Stimulated activated CD8-positive, alpha-beta memory T cell treated with anti-CD3 and anti-CD28 coated beads, Interleukin-4, amount 100 ng/mL, for 1 hour (primary cell): ENCODE results near the gene ODR4.
"Not testable (repeated sequence)": the region's sequence is repeated elsewhere in the genome, so short reads cannot be mapped to it uniquely, and the experiment has no call there.

Experiments
- DNase-seq, 2 donors: peaks; one replicate each; pipeline ENCODE4 v3.0.0-alpha.2; 2020; ENCODE audit warnings: low read depth in 2 of 2, low spot score in 1 of 2

The ODR4 gene

DNA sequence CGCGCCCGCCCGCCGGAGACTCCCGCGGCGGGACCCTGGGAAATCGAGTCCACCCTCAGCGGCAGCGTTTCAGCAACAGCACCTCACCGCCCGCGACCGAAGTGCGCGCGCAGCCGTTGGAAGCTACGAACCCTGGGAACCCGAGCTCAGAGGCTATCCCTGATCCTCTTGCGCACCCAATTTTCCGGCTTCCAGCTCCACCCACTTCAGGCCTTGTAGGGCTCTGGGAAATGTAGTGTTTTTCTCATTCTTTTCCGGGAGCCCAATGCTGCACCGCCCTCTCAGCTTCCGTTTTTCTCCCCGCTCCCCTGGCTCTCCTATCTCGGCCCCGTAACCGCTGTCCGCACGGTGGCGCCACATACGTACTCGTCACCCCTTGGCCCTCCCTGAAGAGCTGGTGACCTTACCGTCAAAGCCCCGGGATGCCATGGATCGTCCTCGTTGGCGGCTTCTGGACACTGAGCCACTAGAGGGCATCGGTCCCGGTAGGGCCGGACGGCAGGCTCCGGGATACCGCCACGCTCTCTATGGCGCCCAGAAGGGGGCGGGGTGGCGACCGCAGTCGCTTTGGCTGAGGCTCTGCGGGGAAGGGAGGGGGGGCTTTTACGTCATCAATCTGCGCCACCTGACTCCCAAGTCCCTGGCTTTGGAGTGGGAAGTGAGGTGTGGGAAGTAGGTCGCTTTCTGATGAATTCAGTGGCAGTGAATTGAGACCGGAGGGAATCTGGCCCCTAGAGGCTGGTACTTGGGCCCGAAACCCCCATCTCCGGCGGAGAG is at the start of gene ODR4, which contains the start of gene TPR:
Gene ODR4, plus strand, starts transcription at position 687 of the 777 bp plus-strand sequence. CDS start 3,948 bp downstream, outside the sequence.
Gene TPR, minus strand, starts transcription at position 102 of the 777 bp plus-strand sequence. CDS start 225 bp downstream, outside the sequence.
- DNase-seq, result peak; percentile 91

- no peak for DNase-seq
These were observed 49.6 kb upstream of the ODR4 start for GRCh38 chr1:186326009-186326408.

- no peak for DNase-seq
These were observed 48.3 kb upstream of the ODR4 start for GRCh38 chr1:186327331-186327730.

- DNase-seq, result no peak
These were observed 44.9 kb upstream of the ODR4 start for GRCh38 chr1:186330758-186331157.

DNA sequence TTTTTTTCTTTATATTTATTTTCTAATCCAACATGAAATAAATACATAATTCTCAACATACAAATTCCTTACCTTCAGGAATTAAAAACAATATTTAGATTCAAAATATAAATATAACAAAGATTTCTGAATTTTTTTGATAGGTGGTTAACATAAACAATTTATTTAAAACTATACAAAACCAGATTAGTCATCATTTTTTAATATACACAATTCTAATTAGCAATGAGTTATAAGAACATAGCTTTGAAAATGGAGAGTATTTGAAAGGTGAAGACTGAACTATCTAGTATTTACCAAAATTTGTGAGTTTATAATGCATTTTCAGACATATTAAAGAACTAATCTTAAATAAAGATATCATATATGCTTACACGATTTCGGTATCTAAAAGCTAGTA is 38.1 kb upstream of the ODR4 start:
- DNase-seq, result no peak

- DNase-seq, result no peak
These were observed 34.9 kb upstream of the ODR4 start for GRCh38 chr1:186340772-186341171.

GRCh38 chr1:186347837-186348691 is 27.6 kb upstream of the ODR4 start:
- DNase-seq, result not testable (repeated sequence)

DNA sequence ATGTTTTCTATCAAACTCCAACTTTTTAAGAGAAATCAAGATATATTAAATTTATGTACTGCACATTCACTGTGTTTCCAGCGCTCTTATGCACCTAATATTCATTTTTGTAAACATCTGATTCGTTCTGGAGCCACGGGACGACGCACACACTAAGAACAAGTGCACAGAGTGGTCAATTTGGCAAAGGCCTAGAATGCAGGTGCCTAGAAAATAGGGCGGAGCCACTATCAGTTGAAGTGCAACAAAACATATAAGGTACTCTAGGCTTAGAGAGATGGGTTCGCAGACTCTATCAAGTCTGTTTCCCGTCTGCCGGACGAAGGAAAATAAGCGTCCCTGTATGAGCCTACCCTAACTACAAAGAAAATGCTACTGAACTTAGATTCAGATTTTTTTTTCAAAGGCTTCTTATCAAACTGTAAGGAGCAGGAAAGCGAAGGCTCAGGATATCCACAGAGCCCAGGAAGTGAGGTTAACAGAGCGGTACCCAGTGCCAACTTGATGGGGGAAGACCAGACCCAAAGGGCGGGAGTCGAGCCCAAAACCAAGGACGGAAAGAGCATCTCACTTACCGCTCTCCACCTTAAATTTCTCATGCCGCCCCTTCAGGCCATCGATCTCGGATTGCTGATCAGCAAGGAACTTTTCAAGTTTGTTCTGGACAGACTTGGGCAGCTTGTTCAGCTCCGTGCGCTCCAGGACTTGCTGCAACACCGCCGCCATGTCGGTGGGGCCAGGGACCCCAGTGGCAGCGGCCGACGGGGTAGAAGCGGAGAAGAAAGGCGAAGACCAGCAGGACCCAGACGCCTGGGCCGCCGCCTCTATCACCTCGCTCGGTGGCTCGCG is 1.1 kb upstream of the ODR4 start:
- DNase-seq, result no peak

GRCh38 chr1:186375929-186376319 is 286 bp downstream of the ODR4 start:
- DNase-seq, result no peak

DNA sequence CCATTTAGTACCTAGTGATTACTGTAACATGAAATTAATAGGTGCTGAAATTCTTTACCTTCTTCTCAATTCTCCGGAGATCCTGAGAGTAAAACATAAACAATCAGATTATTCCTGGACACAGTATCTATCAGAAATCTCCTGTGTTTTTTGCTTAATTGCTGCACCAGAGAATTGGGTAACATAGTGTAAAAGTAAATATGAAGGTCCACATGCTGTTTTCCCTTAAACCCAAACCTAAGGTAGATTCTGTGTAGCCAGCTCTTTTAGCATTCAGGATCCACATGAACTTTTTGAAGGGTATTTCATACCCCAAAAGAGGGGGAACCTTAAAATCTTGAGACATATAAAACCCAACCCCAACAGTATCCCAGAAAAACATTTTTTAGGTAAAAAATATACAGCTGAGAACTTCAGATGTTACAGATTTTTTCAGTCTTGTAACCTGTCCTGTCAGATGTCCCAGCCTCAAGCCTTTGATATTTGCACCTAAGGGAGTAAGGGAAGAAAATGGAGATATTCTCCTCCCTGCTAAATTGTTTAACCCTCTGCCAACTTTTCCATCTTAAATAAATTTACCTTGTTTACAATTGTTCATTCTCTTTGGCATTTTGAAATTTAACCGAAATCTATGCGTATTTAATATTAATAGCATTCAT is 11.2 kb downstream of the ODR4 start:
- DNase-seq, result no peak

DNA sequence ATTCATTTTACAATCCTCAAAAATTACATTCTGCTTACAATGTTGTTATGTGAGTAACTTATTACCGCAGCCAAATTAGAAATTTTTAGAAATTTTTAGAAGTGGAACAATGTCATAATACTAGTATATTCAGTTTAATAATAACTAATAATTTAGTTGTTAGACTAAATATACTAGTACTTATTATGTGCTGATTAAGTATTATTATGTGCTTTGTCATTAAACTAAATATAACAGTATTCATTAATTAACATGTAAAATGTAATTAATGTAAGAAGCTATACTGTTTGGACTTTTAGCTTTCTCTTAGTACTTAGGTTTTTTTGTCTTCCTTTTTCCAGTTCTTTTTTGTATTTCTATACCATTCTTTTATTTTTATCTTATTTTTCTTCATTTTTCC is 15.3 kb downstream of the ODR4 start:
- DNase-seq, result no peak

- DNase-seq, result no peak
These were observed 16.2 kb downstream of the ODR4 start for GRCh38 chr1:186391841-186392240.

GRCh38 chr1:186392711-186393110 is 17.1 kb downstream of the ODR4 start:
- not testable (repeated sequence) for DNase-seq

- not testable (repeated sequence) for DNase-seq
These were observed 25.8 kb downstream of the ODR4 start for GRCh38 chr1:186401446-186401845.

GRCh38 chr1:186403632-186404031 is 28.0 kb downstream of the ODR4 start:
- no peak for DNase-seq

DNA sequence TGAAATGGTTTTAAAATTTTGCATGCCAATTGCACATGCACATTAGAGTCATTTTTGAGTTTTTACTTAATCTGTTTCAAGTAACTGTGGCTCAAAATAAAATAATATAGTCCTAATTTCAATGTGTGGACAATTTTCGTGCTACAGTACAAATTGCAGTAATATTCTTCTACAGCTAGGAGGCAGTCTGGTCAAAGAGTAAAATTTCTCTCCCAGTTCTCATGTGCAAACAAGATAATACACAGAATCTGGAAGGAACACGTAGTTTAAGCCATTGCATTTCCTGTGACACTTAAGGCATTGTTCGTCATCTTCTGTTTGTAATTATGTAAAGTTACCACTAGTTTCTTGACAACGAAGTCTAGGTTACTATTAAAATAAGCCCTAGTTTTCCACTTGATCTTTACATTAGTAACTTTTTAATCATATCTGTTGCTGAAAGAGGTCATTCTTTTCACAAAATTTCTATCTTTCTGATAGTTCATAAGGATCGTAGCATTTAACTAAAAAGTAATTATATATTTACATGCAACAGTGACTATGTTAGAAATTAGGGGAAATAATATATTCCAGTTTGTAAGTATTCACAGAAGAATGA is 28.9 kb downstream of the ODR4 start:
- no peak for DNase-seq

- no peak for DNase-seq
These were observed 33.5 kb downstream of the ODR4 start for GRCh38 chr1:186409091-186409490.

DNA sequence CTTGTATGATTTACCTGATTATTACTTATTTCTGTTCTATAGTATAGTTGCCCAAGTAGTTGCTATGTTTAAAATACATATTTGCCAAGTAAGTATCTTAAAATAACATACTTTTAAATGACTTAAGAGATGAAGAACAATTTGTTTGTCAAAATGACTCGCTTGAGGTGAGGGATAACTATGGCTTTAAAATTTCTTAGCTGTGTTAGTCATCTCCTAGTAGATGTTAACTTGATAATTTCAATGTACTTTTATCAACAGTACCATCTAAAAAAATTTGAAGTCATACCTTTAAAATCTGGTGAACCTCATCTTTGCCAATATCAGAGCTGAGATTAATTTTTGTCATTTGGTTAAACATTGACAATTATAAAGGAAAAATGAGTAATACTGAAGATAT is 37.7 kb downstream of the ODR4 start:
- no peak for DNase-seq

DNA sequence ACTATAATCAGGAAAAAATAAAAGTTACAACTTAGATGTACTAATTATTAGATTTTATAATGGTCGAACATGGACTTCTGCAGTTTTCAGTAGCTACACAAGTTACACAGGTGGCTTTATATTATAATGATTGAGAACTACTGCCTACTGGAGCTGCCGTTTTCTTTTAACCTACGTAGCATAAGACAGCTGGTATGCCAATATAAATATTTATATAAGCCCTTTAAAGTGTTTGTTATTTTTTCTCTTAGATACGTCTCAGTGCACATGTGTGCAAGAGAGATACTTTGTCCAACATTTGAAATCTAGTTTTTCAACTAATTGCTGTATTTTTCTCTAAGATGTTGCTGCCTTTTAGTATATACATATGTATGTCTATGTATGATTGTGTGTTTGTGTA is 42.9 kb downstream of the ODR4 start:
- no peak for DNase-seq

GRCh38 chr1:186420311-186420710 is 44.7 kb downstream of the ODR4 start:
- no peak for DNase-seq
